ENCODE data around the gene FGF3. TPM values are rescaled to one million over a fixed set of nuclear protein-coding genes. Genes with fewer than 3 reads are reported as not detected.

FGF3 gene
- total and polyA plus RNA-seq, 8 donors: not detected

DNA sequence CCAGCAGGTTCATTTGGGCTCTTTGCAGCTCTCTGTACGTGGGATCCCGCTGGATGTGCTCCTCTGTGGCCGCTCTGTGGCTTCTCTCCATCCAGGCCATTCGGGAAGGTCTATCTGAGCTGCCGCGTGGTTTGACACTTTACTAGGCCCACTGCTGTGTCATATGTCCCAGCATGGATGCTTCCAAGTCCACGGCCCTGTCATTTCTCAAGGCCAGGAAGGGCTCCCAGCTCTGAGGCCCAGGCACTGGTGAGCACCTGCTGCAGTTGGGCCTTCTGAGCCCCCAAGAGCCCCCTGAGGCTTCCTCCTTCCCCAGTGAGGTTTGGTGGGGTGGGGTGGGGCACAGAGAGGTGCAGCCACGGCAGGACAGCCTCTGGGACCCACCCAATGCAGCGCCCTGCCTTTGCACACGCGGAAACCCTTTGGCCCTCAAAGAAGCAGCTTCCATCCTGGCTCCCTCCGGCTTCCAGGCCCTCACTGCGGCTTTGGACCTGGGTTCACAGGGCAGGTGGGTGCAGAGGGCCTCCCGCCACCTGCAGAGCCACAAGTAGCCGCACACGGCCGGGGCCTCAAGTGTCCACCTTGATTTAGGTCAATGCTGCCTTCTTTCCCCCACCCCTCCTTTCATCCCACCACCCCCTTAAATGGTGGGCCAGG is 44.5 kb upstream of the FGF3 start:
- TF ChIP-seq EP300 (IDR thresholded peaks at IDR 0.05) (no peak), POLR2A (IDR thresholded peaks at IDR 0.05) (no peak), POLR2AphosphoS5 (IDR thresholded peaks at IDR 0.05) (no peak)
- TF ChIP-seq, protein P1, sequence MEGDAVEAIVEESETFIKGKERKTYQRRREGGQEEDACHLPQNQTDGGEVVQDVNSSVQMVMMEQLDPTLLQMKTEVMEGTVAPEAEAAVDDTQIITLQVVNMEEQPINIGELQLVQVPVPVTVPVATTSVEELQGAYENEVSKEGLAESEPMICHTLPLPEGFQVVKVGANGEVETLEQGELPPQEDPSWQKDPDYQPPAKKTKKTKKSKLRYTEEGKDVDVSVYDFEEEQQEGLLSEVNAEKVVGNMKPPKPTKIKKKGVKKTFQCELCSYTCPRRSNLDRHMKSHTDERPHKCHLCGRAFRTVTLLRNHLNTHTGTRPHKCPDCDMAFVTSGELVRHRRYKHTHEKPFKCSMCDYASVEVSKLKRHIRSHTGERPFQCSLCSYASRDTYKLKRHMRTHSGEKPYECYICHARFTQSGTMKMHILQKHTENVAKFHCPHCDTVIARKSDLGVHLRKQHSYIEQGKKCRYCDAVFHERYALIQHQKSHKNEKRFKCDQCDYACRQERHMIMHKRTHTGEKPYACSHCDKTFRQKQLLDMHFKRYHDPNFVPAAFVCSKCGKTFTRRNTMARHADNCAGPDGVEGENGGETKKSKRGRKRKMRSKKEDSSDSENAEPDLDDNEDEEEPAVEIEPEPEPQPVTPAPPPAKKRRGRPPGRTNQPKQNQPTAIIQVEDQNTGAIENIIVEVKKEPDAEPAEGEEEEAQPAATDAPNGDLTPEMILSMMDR (IDR thresholded peaks at IDR 0.05): no peak
- no peaks in the 10 kb centered on the region for H3K9me3 ChIP-seq
- intact Hi-C loops (cut with DNase I; ENCODE audit: low total_unique reads): no loop called here
- no peaks in the 10 kb centered on the region for H3K36me3 ChIP-seq
- no peak overlapping the region for H3K27ac ChIP-seq
- no peaks in the 10 kb centered on the region for H3K4me1 ChIP-seq
- DNase-seq: no peak
- no peak overlapping the region for H3K4me3 ChIP-seq
- H3K27me3 ChIP-seq: peaks cover 0 to 88% (median 11%) of the 10 kb centered on the region in 3 donors
- WGBS, 5 donors: 85 to 91% (median 87%) methylated on average over 12 to 17 of the region's 17 CpGs

DNA sequence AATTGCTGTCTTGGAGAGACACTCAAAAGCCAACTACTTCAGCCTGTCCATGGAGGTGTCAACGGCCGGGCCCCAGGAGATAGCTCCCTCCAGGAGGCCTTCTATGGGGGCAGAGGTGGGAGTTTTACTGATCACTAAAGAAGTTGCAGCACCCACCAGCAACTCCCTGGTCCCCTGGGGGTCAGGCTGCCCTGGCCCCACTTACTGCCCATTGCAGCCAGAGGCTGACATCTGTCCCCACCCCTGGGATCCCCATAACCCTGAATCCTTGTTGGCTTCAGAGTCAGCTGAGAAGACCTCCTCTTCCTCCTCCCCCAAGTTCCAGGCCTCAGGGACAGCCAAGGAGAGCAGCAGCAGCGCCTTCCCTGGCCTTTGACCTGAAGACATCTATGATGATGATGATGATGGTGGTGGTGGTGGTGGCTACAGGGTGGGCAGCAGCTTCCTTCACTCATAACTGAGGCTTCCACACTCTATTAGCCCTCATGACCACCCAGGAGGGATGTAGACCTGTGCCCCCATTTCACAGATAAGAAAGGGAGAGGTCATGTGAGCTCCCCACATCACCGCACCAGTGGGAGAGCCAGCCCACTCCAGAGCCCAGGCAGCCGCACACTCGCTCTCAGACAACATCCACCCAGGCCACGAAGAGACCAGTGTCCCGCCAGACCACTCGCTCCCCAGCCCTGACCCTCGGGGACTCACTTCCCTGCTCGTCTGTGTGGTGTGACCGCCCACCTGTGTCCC is 43.8 kb upstream of the FGF3 start:
- H3K36me3 ChIP-seq: no peaks in the 10 kb centered on the region
- TF ChIP-seq POLR2AphosphoS5 (IDR thresholded peaks at IDR 0.05) (no peak), POLR2A (IDR thresholded peaks at IDR 0.05) (no peak), EP300 (IDR thresholded peaks at IDR 0.05) (no peak)
- TF ChIP-seq, protein P1 (IDR thresholded peaks at IDR 0.05): no peak
- no peaks in the 10 kb centered on the region for H3K4me1 ChIP-seq
- intact Hi-C loops (cut with DNase I; ENCODE audit: low total_unique reads): no loop called here
- WGBS, 5 donors: 72 to 89% (median 82%) methylated on average over 9 to 12 of the region's 12 CpGs
- no peak overlapping the region for H3K27ac ChIP-seq
- no peaks in the 10 kb centered on the region for H3K9me3 ChIP-seq
- H3K4me3 ChIP-seq: no peak overlapping the region
- no peak for DNase-seq
- peaks cover 0 to 81% (median 7%) of the 10 kb centered on the region in 3 donors for H3K27me3 ChIP-seq

DNA sequence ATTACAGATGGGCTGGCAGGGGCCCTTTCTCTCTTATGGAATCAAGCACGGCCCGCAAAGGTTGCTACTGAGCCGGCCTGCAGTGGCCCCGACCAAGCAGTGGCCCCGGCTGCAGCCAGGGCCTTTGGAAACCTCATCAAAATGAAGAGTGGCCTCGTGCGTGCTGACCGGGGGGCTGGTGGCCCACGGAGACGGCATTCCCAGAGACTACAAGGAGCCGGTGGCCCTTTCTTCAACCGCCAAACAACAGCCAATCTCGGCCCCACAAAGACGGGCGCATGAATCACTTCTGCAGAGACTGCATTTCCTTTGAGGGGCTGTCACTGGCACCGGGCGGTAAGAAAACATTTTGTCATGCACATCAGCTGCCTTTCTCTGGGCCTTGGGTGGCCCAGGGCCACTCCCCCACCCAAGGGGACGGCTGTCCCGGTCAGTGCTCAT is 43.1 kb upstream of the FGF3 start:
- DNase-seq: no peak
- peaks cover 0 to 75% (median 7%) of the 10 kb centered on the region in 3 donors for H3K27me3 ChIP-seq
- 60 to 78% (median 65%) methylated on average over 18 to 19 of the region's 19 CpGs for WGBS, 5 donors

DNA sequence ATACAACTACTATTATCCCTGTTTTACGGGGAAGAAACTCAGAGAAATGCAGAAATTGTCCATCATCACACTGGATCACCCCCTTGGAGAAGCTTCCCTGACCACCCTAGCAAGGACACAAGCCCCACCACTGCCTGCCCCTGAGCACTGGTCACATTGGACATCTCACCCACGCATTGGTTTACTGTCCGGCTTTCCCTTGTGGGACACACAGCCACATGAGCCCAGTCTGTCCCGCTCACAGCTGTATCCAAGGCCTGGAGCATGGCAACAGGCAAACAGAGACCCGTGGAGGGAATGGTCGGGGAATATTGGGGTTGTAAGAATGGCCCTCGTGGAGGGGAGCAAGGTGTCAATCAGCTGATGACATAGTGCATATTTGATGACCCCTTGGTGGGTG is 42.7 kb upstream of the FGF3 start:
- Histone ChIP-seq H3K27ac (no peak overlapping the region), H3K9me3 (no peaks in the 10 kb centered on the region)

More for the DNA sequence above, 43.1 kb upstream of the FGF3 start:
- Histone ChIP-seq H3K4me3 (no peak overlapping the region), H3K4me1 (no peaks in the 10 kb centered on the region), H3K27ac (no peak overlapping the region), H3K36me3 (no peaks in the 10 kb centered on the region), H3K9me3 (no peaks in the 10 kb centered on the region)
- TF ChIP-seq EP300 (IDR thresholded peaks at IDR 0.05) (no peak), POLR2A (IDR thresholded peaks at IDR 0.05) (no peak), POLR2AphosphoS5 (IDR thresholded peaks at IDR 0.05) (no peak)
- TF ChIP-seq, protein P1 (IDR thresholded peaks at IDR 0.05): no peak
- intact Hi-C loops (cut with DNase I; ENCODE audit: low total_unique reads): no loop called here

More for the DNA sequence above, 42.7 kb upstream of the FGF3 start:
- DNase-seq: no peak
- TF ChIP-seq POLR2AphosphoS5 (IDR thresholded peaks at IDR 0.05) (no peak), EP300 (IDR thresholded peaks at IDR 0.05) (no peak), POLR2A (IDR thresholded peaks at IDR 0.05) (no peak)
- TF ChIP-seq, protein P1 (IDR thresholded peaks at IDR 0.05): no peak
- intact Hi-C loops (cut with DNase I; ENCODE audit: low total_unique reads): no loop called here
- 77 to 82% (median 80%) methylated on average over 7 of the region's 7 CpGs for WGBS, 5 donors
- Histone ChIP-seq H3K4me1 (no peaks in the 10 kb centered on the region), H3K36me3 (no peaks in the 10 kb centered on the region), H3K4me3 (no peak overlapping the region), H3K27me3 (peaks cover 0 to 71% (median 7%) of the 10 kb centered on the region in 3 donors)

Measured in stomach (tissue), 9 donors.